ENCODE data around the gene CDKL4. TPM values are rescaled to one million over a fixed set of nuclear protein-coding genes. Genes with fewer than 3 reads are reported as not detected.
"Not testable (repeated sequence)": the region's sequence is repeated elsewhere in the genome, so short reads cannot be mapped to it uniquely, and the experiment has no call there.

The CDKL4 gene
- total RNA-seq, 1 experiment from 2014 or later = not detected

DNA sequence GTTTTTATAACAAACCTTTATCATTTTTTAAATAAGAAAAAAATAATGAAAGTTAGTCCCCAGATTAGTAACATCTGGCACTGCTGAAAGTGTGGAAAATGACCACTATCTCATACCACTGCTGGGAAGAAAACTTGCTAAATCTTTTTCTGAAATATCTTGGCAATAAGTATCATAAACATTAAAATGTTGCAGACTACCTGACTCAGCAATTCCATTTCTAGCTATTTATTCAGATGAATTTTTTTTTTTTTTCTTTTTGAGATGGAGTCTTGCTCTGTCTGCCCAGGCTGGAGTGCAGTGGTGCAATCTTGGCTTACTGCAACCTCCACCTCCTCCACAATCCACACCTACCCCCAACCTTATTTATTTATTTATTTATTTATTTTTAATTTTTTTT, 87.7 kb downstream of the CDKL4 start:
- no TSS peak for BruUV-seq (replicated peaks)
- CTCF ChIA-PET = no interaction called here
- intact Hi-C loops (cut with micrococcal nuclease; ENCODE audit: unreplicated experiment) = no loop called here

DNA sequence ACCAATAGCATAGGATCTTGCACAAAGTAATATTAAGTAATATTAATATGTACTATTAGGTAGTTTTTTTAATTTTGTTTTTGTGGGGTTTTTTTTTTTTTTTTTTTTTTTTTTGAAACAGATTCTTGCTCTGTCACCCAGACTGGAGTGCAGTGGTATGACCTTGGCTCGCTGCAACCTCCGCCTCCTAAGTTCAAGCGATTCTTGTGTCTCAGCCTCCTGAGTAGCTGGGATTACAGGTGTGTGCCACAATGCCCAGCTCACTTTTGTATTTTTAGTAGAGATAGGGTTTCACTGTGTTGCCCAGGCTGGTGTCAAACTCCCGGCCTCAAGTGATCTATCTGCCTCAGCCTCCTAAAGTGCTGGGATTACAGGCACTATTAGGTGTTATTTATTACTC, 88.2 kb downstream of the CDKL4 start:
- DNase-seq; H3K4me1 ChIP-seq (replicated peaks; ENCODE audit: insufficient read depth); H3K9me3 ChIP-seq (ENCODE audit: insufficient read depth, low read depth); H4K20me1 ChIP-seq (ENCODE audit: insufficient read depth); H3K79me2 ChIP-seq (ENCODE audit: low read depth); H3K4me2 ChIP-seq; H3K27me3 ChIP-seq (ENCODE audit: insufficient read depth, low read depth); BruUV-seq (replicated peaks); H3K4me3 ChIP-seq; H3K27ac ChIP-seq; H3K36me3 ChIP-seq (ENCODE audit: low read depth); H3K9me2 ChIP-seq (ENCODE audit: insufficient read depth); intact Hi-C loops (cut with micrococcal nuclease; ENCODE audit: unreplicated experiment); H3F3A ChIP-seq (ENCODE audit: insufficient read depth, low read depth); H2AFZ ChIP-seq: not testable (repeated sequence)
- ChIA-PET CTCF (interaction anchor here (0.7 kb wide), 2 partner anchors 12 to 67 kb away, joined by 3 read pairs; no protein-coding TSS in a partner anchor), POLR2A (ENCODE audit: unreplicated experiment) (interaction anchor here (0.7 kb wide), 1 partner anchor 404 kb away, joined by 3 read pairs; no protein-coding TSS in a partner anchor)

More for the DNA sequence above, 87.7 kb downstream of the CDKL4 start:
- no peaks in the 10 kb centered on the region for H3K9me3 ChIP-seq (ENCODE audit: insufficient read depth, low read depth)
- no peaks in the 10 kb centered on the region for H3K79me2 ChIP-seq (ENCODE audit: low read depth)
- no peak for DNase-seq
- no peak overlapping the region for H3K4me2 ChIP-seq
- H3K27ac ChIP-seq = no peak overlapping the region
- H3K9me2 ChIP-seq (ENCODE audit: insufficient read depth) = peaks cover 4% of the 10 kb centered on the region; the same call in 1 of the 2 replicates
- 0 out of 2 replicates have a peak, but pooled peaks cover 7% of the 10 kb centered on the region for H3F3A ChIP-seq (ENCODE audit: insufficient read depth, low read depth)
- no peak for TF ChIP-seq EZH2 (IDR thresholded peaks at IDR 0.05; ENCODE audit: low read depth)
- TF ChIP-seq, protein P1, sequence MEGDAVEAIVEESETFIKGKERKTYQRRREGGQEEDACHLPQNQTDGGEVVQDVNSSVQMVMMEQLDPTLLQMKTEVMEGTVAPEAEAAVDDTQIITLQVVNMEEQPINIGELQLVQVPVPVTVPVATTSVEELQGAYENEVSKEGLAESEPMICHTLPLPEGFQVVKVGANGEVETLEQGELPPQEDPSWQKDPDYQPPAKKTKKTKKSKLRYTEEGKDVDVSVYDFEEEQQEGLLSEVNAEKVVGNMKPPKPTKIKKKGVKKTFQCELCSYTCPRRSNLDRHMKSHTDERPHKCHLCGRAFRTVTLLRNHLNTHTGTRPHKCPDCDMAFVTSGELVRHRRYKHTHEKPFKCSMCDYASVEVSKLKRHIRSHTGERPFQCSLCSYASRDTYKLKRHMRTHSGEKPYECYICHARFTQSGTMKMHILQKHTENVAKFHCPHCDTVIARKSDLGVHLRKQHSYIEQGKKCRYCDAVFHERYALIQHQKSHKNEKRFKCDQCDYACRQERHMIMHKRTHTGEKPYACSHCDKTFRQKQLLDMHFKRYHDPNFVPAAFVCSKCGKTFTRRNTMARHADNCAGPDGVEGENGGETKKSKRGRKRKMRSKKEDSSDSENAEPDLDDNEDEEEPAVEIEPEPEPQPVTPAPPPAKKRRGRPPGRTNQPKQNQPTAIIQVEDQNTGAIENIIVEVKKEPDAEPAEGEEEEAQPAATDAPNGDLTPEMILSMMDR (conservative IDR thresholded peaks at IDR 0.05) = no peak
- POLR2A ChIA-PET (ENCODE audit: unreplicated experiment) = no interaction called here
- no peak overlapping the region for H3K4me3 ChIP-seq
- H2AFZ ChIP-seq = no peak overlapping the region
- H4K20me1 ChIP-seq (ENCODE audit: insufficient read depth) = no peaks in the 10 kb centered on the region
- peaks cover 10% of the 10 kb centered on the region for H3K4me1 ChIP-seq (replicated peaks; ENCODE audit: insufficient read depth)
- H3K27me3 ChIP-seq (ENCODE audit: insufficient read depth, low read depth) = no peaks in the 10 kb centered on the region
- H3K36me3 ChIP-seq (ENCODE audit: low read depth) = no peaks in the 10 kb centered on the region

DNA sequence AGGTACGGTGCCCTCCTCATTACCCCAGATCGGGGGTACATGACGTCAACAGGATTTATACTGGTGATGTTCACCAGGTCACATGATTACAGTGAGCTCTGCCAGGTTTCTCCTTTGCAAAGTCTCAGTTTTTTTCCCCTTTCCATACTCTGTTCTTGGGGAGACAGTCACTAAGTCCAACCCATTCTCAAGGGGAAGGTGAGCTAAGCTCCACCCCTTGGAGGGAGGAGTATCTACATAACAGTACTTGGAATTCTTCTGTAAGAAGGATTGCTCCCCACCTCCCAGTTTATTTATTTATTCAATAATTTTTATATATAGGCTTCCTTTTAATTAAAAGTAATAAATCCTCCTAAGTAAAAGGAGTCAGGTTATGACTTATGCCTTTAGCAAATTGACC, 88.8 kb downstream of the CDKL4 start:
- ChIA-PET POLR2A (ENCODE audit: unreplicated experiment) (no interaction called here), CTCF (interaction anchor here (0.7 kb wide), 2 partner anchors 12 to 68 kb away, joined by 3 read pairs; no protein-coding TSS in a partner anchor)
- DNase-seq = no peak
- Histone ChIP-seq H3K27me3 (ENCODE audit: insufficient read depth, low read depth) (no peaks in the 10 kb centered on the region), H3K27ac (no peak overlapping the region), H3K4me1 (replicated peaks; ENCODE audit: insufficient read depth) (peaks cover 10% of the 10 kb centered on the region), H2AFZ (no peak overlapping the region), H3K4me3 (no peak overlapping the region), H3K79me2 (ENCODE audit: low read depth) (no peaks in the 10 kb centered on the region), H3K9me2 (ENCODE audit: insufficient read depth) (peaks cover 4% of the 10 kb centered on the region; the same call in 1 of the 2 replicates), H3F3A (ENCODE audit: insufficient read depth, low read depth) (0 out of 2 replicates have a peak, but pooled peaks cover 7% of the 10 kb centered on the region), H3K4me2 (no peak overlapping the region), H3K36me3 (ENCODE audit: low read depth) (no peaks in the 10 kb centered on the region), H3K9me3 (ENCODE audit: insufficient read depth, low read depth) (no peaks in the 10 kb centered on the region), H4K20me1 (ENCODE audit: insufficient read depth) (no peaks in the 10 kb centered on the region)
- no TSS peak for BruUV-seq (replicated peaks)
- intact Hi-C loops (cut with micrococcal nuclease; ENCODE audit: unreplicated experiment) = no loop called here
- no peak for TF ChIP-seq EZH2 (IDR thresholded peaks at IDR 0.05; ENCODE audit: low read depth)
- TF ChIP-seq, protein P1 (conservative IDR thresholded peaks at IDR 0.05) = no peak

DNA sequence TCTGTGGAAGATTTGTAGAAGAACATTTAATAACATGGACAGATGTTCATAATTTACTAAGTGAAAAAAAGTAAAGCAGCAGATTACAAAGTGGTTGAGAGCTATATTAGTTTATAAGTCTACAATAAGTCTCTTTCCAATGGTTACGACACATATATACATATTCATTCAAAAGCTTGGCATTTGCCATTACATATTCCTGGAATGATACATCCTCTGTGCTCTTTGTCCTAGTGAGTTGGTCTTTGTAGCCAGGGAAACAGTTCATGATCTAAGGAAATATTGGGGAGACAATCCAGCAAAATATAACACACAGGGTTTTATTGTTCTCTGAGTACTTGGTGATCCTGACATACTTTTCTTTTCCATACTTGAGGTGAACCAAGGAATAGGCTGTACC, 90.5 kb downstream of the CDKL4 start:
- H3K79me2 ChIP-seq (ENCODE audit: low read depth) = no peaks in the 10 kb centered on the region
- H3F3A ChIP-seq (ENCODE audit: insufficient read depth, low read depth) = 0 out of 2 replicates have a peak, but pooled peaks cover 7% of the 10 kb centered on the region
- peaks cover 10% of the 10 kb centered on the region for H3K4me1 ChIP-seq (replicated peaks; ENCODE audit: insufficient read depth)
- peak overlapping the region; percentile 7; the same call in 1 of the 2 replicates for H3K4me2 ChIP-seq
- H2AFZ ChIP-seq = no peak overlapping the region
- no TSS peak for BruUV-seq (replicated peaks)
- no peaks in the 10 kb centered on the region for H4K20me1 ChIP-seq (ENCODE audit: insufficient read depth)
- H3K4me3 ChIP-seq = no peak overlapping the region
- no peaks in the 10 kb centered on the region for H3K9me3 ChIP-seq (ENCODE audit: insufficient read depth, low read depth)
- ChIA-PET CTCF (interaction anchor here (0.7 kb wide), 1 partner anchor 9 kb away, joined by 3 read pairs; no protein-coding TSS in a partner anchor), POLR2A (ENCODE audit: unreplicated experiment) (no interaction called here)
- H3K27me3 ChIP-seq (ENCODE audit: insufficient read depth, low read depth) = no peaks in the 10 kb centered on the region
- peaks cover 4% of the 10 kb centered on the region for H3K9me2 ChIP-seq (ENCODE audit: insufficient read depth)
- H3K36me3 ChIP-seq (ENCODE audit: low read depth) = no peaks in the 10 kb centered on the region
- H3K27ac ChIP-seq = no peak overlapping the region
- peak in 1 of 2 experiments; percentile 58 for DNase-seq
- intact Hi-C loops (cut with micrococcal nuclease; ENCODE audit: unreplicated experiment) = no loop called here
- TF ChIP-seq, protein P1 (conservative IDR thresholded peaks at IDR 0.05) = no peak
- TF ChIP-seq EZH2 (IDR thresholded peaks at IDR 0.05; ENCODE audit: low read depth) = no peak
